SU-DHL-6 (cell line): Measurements from ENCODE around the gene CREBBP.

Source experiments
- H2AFZ ChIP-seq: fragments of 200-600 bp; sonication (generic); 2 replicates; pipeline ENCODE4 v1.6.1; 2014; ENCODE audit warnings: low read depth, mild to moderate bottlenecking, moderate library complexity, mixed read lengths, antibody characterized with exemption, low read length; ENCODE audit not compliant: severe bottlenecking
- H3F3A ChIP-seq: fragments of 200-600 bp; shearing (Covaris generic); 2 replicates; pipeline ENCODE4 v1.6.0; 2016; ENCODE audit warnings: antibody characterized with exemption, mild to moderate bottlenecking; ENCODE audit not compliant: insufficient read depth
- H3K27ac ChIP-seq: fragments of 200-600 bp; sonication (generic); 2 replicates; pipeline ENCODE4 v1.5.1; 2016; ENCODE audit warnings: low read depth, mild to moderate bottlenecking, low read length, moderate library complexity, mixed read lengths
- H3K27me3 ChIP-seq: fragments of 200-600 bp; sonication (generic), shearing (Covaris generic); 2 replicates; pipeline ENCODE4 v1.6.0; 2014; ENCODE audit warnings: mild to moderate bottlenecking, low read length
- H3K36me3 ChIP-seq: fragments of 200-600 bp; sonication (generic); 2 replicates; pipeline ENCODE4 v1.6.1; 2014; ENCODE audit warnings: mild to moderate bottlenecking, low read length, mixed read lengths
- H3K4me2 ChIP-seq: fragments of 300-600, 200-600 bp; shearing (Covaris generic), sonication (generic); 2 replicates; pipeline ENCODE4 v1.6.0; 2014; ENCODE audit warnings: low read length, low read depth, mild to moderate bottlenecking; ENCODE audit not compliant: poor library complexity, severe bottlenecking
- H3K4me3 ChIP-seq: fragments of 200-600 bp; sonication (generic); 2 replicates; pipeline ENCODE4 v1.5.1; 2014; ENCODE audit warnings: antibody characterized with exemption, low read length, mild to moderate bottlenecking, mixed read lengths; ENCODE audit not compliant: insufficient read depth, poor library complexity, severe bottlenecking
- H3K79me2 ChIP-seq: fragments of 200-600 bp; sonication (generic); 2 replicates; pipeline ENCODE4 v1.6.1; 2014; ENCODE audit warnings: mild to moderate bottlenecking, low read length, moderate library complexity; ENCODE audit not compliant: insufficient read depth
- H3K9ac ChIP-seq: fragments of 200-600 bp; sonication (generic); 2 replicates; pipeline ENCODE4 v1.7.0; 2014; ENCODE audit warnings: mild to moderate bottlenecking, low read length
- H3K9me2 ChIP-seq: fragments of 200-600 bp; sonication (generic); replicated peaks from 2 replicates; pipeline ENCODE4 v1.6.1; 2014; ENCODE audit warnings: low read length; ENCODE audit not compliant: insufficient read depth
- H3K9me3 ChIP-seq: fragments of 200-600 bp; sonication (generic); 2 replicates; pipeline ENCODE4 v1.6.1; 2014; ENCODE audit warnings: low read length, mixed read lengths; ENCODE audit not compliant: insufficient read depth
- H4K20me1 ChIP-seq: fragments of 200-600 bp; sonication (generic); 2 replicates; pipeline ENCODE4 v1.6.1; 2014; ENCODE audit warnings: low read depth, mild to moderate bottlenecking, antibody characterized with exemption, low read length, moderate library complexity, mixed read lengths
- EZH2phosphoT487 ChIP-seq: fragments of 200-600 bp; sonication (generic), shearing (Covaris generic); conservative IDR thresholded peaks from 2 replicates; pipeline ENCODE4 v1.6.1; 2018; ENCODE audit warnings: mild to moderate bottlenecking, antibody characterized with exemption, low read length, moderate library complexity, mixed read lengths
- TF ChIP-seq, protein P1 (sequence below): fragments of 200-600 bp; sonication (generic); IDR thresholded peaks from one replicate; pipeline ENCODE4 v1.5.1; 2017; ENCODE audit warnings: antibody characterized with exemption, mild to moderate bottlenecking, low read length, moderate library complexity; ENCODE audit not compliant: insufficient read depth, poor library complexity, severe bottlenecking

CREBBP gene

DNA sequence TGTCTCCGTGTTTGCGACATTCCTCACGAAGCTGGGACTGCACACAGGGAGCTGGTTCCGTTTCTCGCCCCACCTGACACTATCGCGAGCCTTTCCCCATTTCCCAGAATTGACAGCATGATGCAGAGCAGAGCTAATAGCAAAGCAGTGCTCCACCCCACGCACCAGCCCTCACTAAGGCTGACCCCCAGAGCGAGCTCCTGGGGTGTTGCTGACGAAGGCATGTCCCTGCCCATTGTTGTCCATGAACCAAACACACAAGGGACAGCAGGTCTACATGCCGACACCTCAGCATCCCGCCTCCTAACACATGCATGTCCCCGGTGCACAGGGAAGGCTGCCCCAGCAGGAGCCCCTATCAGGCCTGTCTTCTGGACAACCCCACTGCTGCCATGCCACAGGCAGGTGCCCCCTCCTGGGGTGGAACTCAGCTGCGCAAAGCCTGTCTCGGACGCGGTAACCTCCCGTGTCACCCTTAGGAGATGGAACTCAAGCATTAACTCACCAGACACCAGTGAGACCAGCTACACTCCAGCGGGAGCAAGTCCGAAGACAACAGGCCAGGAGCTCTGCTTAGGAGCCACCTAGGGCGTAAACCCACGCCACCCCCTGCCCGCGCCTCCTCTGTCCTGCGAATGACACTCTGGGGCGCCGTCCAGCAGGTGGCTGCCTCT, 146.3 kb downstream of the CREBBP start:
- H3F3A ChIP-seq: no peaks in the 10 kb centered on the region
- H3K4me3 ChIP-seq: no peak overlapping the region
- H3K9me2 ChIP-seq: no peaks in the 10 kb centered on the region
- no peaks in the 10 kb centered on the region for H3K79me2 ChIP-seq
- H4K20me1 ChIP-seq: no peaks in the 10 kb centered on the region
- H3K27ac ChIP-seq: no peak overlapping the region
- H3K9me3 ChIP-seq: no peaks in the 10 kb centered on the region
- TF ChIP-seq, protein P1, sequence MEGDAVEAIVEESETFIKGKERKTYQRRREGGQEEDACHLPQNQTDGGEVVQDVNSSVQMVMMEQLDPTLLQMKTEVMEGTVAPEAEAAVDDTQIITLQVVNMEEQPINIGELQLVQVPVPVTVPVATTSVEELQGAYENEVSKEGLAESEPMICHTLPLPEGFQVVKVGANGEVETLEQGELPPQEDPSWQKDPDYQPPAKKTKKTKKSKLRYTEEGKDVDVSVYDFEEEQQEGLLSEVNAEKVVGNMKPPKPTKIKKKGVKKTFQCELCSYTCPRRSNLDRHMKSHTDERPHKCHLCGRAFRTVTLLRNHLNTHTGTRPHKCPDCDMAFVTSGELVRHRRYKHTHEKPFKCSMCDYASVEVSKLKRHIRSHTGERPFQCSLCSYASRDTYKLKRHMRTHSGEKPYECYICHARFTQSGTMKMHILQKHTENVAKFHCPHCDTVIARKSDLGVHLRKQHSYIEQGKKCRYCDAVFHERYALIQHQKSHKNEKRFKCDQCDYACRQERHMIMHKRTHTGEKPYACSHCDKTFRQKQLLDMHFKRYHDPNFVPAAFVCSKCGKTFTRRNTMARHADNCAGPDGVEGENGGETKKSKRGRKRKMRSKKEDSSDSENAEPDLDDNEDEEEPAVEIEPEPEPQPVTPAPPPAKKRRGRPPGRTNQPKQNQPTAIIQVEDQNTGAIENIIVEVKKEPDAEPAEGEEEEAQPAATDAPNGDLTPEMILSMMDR: no peak
- TF ChIP-seq EZH2phosphoT487: no peak
- H3K4me2 ChIP-seq: no peak overlapping the region
- H2AFZ ChIP-seq: no peak overlapping the region
- no peak overlapping the region for H3K9ac ChIP-seq
- no peaks in the 10 kb centered on the region for H3K36me3 ChIP-seq
- H3K27me3 ChIP-seq: no peaks in the 10 kb centered on the region

DNA sequence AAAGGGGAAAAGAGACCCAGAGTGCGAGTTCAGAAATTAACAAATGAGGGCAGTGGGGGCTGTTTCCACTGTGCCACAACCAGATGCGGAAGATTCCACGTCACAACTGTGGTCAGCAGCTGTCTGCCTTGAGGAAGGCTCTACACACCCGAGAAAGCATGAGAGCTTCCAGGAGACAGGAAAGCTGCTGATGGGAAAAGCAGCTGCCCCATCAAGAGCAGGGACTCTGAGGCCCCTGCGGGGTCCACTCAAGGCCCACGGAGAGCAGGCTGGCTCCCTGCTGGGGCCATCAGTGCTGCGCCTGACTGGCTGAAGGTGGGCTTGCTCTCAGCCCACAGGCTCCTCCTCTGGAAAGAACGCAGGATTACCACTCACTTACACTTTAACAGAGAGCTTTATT, 148.3 kb downstream of the CREBBP start:
- no peak overlapping the region for H3K4me3 ChIP-seq
- no peaks in the 10 kb centered on the region for H3K9me2 ChIP-seq
- no peaks in the 10 kb centered on the region; the same call in 1 of the 2 replicates for H3K36me3 ChIP-seq
- H4K20me1 ChIP-seq: no peaks in the 10 kb centered on the region
- no peaks in the 10 kb centered on the region for H3K27me3 ChIP-seq
- no peaks in the 10 kb centered on the region for H3K79me2 ChIP-seq
- no peak for TF ChIP-seq EZH2phosphoT487
- TF ChIP-seq, protein P1: no peak
- no peak overlapping the region for H2AFZ ChIP-seq
- 0 out of 2 replicates have a peak, but pooled peaks cover under 1% of the 10 kb centered on the region for H3F3A ChIP-seq
- H3K4me2 ChIP-seq: no peak overlapping the region
- H3K27ac ChIP-seq: no peak overlapping the region
- no peak overlapping the region for H3K9ac ChIP-seq
- no peaks in the 10 kb centered on the region for H3K9me3 ChIP-seq

DNA sequence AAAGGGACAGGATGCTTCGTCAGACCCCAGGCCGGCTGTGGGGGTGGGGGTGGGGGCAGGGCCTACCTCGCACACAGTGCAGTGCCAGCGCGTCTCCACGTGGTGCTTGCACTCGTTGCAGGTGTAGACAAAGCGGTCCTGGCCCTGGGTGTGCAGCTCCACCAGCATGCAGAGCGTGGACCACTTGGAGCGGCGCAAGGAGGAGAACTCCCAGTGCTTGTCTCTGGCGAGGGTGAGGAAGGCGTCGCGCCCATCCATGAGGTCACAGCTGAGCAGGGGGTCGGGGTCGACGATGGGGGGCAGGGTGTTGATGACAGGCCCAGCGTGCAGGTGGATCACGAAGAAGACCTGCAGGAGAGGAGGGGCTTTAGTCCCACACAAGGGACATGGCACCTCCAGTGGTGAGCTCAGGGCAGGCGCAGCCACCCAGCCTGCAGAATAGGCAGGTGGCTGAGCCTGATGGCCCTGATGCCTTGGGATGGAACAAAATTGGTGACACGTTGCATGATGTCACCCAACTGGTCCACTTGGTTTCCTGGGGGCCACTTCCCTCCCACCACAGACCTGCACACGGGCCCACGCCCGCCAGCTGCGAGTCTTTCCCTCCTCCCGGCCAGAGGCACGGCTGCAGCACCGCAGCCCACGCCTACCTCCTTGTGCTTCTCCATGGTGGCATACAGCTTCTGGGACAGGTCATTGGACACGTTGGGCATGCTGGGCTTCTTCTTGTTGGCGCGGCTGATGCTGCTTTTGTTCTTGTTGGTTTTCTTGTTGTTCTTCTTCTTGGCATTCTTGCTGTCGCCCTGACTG, 149.2 kb downstream of the CREBBP start:
- no peak overlapping the region for H3K4me2 ChIP-seq
- H3K9ac ChIP-seq: no peak overlapping the region
- H2AFZ ChIP-seq: no peak overlapping the region
- no peak for TF ChIP-seq EZH2phosphoT487
- TF ChIP-seq, protein P1: no peak
- peaks cover 2% of the 10 kb centered on the region; the same call in 1 of the 2 replicates for H3K36me3 ChIP-seq
- H3F3A ChIP-seq: peaks cover 8% of the 10 kb centered on the region; the same call in 1 of the 2 replicates
- H3K27ac ChIP-seq: no peak overlapping the region
- H3K79me2 ChIP-seq: no peaks in the 10 kb centered on the region
- no peak overlapping the region for H3K4me3 ChIP-seq
- H3K9me3 ChIP-seq: no peaks in the 10 kb centered on the region
- H3K27me3 ChIP-seq: no peaks in the 10 kb centered on the region
- no peaks in the 10 kb centered on the region for H3K9me2 ChIP-seq
- H4K20me1 ChIP-seq: 0 out of 2 replicates have a peak, but pooled peaks cover 2% of the 10 kb centered on the region
